ENCODE results near the gene MSL1.

DNA sequence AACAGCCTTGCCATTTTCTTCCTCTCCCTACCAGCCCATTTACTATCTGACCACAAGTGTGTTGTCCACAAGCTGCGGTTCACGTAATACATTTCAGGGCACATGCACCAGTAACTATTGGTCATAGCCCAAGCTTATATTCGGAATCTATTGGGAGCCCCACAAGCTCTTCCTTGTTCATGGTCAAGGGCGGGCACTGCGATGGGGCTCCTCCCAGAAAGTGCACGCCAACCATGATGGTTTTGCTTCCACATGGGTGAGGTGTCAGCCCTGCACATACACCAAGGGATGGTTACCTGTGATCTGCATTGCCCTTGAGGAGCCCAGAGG, 46.9 kb upstream of the MSL1 start:
- TF ChIP-seq CTCF (conservative IDR thresholded peaks at IDR 0.05 in 1 of 2, IDR thresholded peaks at IDR 0.05 in 1 of 2; ENCODE audit: extremely low read depth in 1 of 2, insufficient read depth in 1 of 2, low read depth in 1 of 2, low read length in 2 of 2) (no peak), EZH2 (IDR thresholded peaks at IDR 0.05; ENCODE audit: borderline replicate concordance, low read length) (no peak)

Measured in mammary epithelial cell (primary cell).